ENCODE data around the gene IL17RE.
A peak's percentile ranks its signal among the peaks of the same experiment; 100 is the strongest.

The IL17RE gene

GRCh38 chr3:9909221-9910013 is 6.8 kb downstream of the IL17RE start:
- DNase-seq: no peak

DNA sequence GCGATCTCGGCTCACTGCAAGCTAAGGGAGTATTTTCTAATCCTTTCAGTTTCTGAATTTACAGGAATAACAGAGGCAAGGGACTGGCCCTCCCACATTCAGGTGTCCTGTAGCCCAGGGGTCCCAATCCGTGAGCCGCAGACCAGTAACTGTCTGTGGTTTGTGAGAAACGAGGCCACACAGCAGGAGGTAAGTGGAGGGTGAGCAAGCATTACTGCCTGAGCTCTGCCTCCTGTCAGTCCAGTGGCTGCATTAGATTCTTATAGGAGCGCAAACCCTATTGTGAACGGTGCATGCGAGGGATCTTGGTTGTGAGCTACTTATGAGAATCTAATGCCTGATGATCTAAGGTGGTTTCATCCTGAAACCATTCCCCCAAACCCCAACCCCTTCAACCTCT is 9.2 kb downstream of the IL17RE start:
- DNase-seq: no peak

GRCh38 chr3:9912294-9912935 is 9.8 kb downstream of the IL17RE start:
- DNase-seq: no peak

- DNase-seq: no peak
These were observed 11.0 kb downstream of the IL17RE start for GRCh38 chr3:9913601-9914000.

DNA sequence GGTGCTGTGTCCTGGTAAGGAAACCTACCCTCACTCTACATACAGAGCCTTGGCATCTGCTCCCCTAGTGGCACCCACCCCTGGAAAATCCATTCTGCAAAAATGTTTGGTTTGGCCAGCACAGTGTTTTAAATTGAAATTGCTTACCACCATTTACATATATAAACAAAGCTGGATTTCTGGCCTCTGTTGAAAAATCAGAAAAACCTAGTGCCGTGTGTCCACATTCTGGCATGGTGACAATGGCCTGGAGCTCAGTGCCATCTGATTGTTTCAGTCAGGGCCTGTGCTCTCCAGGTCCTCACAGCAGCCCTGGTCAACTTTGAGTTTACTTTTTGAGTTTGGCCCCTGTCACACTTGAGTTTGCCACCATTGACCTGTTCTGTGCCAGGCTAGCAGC is 11.4 kb downstream of the IL17RE start:
- no peak for DNase-seq

DNA sequence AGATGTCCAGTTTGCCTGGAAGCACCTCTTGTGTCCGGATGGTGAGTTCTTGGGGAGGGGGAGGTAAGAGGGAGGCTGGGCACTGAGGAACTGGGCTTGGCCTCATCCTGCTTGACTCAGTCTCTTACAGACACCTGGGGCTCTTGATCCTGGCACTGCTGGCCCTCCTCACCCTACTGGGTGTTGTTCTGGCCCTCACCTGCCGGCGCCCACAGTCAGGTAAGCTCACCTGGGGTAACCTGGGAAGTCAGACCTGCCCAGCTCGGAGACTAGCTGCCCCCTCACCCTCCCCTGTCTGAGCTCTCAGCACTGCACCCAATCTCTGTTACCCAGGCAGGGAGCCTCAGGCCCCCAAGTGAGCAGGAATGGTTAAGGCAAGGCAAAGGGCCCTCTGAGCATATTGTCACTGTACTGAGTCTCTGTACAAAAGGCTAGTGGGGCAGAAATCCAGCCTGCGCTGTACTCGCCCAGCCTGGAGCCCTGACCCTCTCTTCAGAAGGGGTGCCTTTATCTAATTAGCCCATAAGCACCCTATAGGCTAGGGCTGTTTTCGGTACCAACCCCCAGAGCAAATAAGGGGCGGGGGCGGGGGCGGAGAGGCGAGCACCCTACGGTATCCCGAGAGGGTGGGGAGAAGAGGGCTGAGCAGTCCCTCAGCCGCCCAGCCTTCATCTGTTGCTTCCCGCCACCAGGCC is 12.1 kb downstream of the IL17RE start:
- DNase-seq: no peak

- peak; percentile 86 for DNase-seq
These were observed 12.8 kb downstream of the IL17RE start for GRCh38 chr3:9915254-9916141.

GRCh38 chr3:9916346-9916733 is 13.7 kb downstream of the IL17RE start:
- no peak for DNase-seq

GRCh38 chr3:9916734-9917680 is 14.4 kb downstream of the IL17RE start, which contains the start of gene IL17RC:
Gene IL17RC, plus strand, starts transcription at chr3:9917098. Its CDS starts 218 bp downstream, at chr3:9917316.
- peak; percentile 98 for DNase-seq

DNA sequence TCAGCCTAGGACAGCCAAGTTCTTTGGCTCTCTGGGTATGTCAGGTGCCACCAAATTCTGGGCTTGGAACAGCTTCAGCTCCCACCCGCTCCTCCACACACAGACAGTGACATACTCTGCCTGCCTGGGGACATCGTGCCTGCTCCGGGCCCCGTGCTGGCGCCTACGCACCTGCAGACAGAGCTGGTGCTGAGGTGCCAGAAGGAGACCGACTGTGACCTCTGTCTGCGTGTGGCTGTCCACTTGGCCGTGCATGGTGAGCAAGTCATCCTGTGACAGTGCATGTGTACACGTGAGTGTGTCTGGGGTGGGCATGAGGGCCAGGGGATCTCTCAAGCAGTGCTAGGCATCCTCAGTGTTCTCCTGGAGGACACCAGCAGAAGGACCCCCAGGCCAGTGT is 15.2 kb downstream of the IL17RE start:
- DNase-seq: no peak

- no peak for DNase-seq
These were observed 15.8 kb downstream of the IL17RE start for GRCh38 chr3:9918261-9919038.

- DNase-seq: no peak
These were observed 25.5 kb downstream of the IL17RE start for GRCh38 chr3:9928158-9928557.

- no peak for DNase-seq
These were observed 28.3 kb downstream of the IL17RE start for GRCh38 chr3:9930804-9931418.

DNA sequence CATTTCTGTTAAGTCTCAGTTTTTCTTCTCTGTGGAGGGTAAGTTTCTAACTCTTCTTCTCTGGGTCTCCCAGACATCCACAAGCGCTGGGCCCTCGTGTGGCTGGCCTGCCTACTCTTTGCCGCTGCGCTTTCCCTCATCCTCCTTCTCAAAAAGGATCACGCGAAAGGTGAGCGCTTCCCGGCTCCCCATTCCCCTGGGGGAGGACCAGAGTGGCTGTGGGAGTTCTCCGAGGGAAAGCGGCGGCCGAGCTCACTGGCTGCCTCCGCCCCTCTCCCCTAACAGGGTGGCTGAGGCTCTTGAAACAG is 29.8 kb downstream of the IL17RE start:
- DNase-seq: no peak

- DNase-seq: peak; percentile 93
These were observed 30.4 kb downstream of the IL17RE start for GRCh38 chr3:9932843-9933560.

DNA sequence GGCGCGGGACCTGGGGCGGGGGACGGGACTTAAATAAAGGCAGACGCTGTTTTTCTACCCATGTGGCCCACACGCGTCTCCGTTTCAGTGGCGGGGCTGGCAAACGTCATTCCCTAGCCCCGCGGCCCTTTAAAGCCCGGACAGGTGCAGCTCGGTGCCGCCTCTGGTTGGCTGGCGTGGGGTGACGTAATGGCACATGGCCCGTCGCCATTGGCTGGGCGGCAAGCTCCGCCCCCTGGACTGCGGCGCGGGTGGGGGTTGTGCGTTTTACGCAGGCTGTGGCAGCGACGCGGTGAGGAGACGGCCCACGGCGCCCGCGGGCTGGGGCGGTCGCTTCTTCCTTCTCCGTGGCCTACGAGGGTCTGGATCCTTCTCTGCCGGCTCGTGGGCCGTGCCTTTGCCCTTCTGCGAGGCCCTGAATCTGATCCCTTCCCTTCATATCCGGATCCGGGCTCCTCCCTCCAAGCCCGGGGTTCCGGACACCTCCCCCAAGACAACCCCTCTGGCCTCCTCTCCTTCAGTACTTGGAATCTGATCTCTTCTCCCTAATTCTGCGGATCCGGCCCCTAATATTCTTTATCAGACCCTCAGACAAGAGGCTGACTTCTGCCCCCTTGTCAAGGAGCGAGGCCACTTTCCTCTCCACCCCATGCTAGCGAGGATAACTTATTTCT is 31.1 kb downstream of the IL17RE start, which contains the start of gene CRELD1:
Gene CRELD1, plus strand, starts transcription at position 274 of the 674 bp plus-strand sequence. CDS start 605 bp downstream, outside the sequence.
- DNase-seq: peak; percentile 96

GRCh38 chr3:9934235-9934621 is 31.6 kb downstream of the IL17RE start:
- DNase-seq: no peak

- DNase-seq: no peak
These were observed 32.3 kb downstream of the IL17RE start for GRCh38 chr3:9934993-9935392.

GRCh38 chr3:9935966-9936510 is 33.4 kb downstream of the IL17RE start:
- no peak for DNase-seq
